Skeletal muscle tissue (tissue), 4 donors: Measurements from ENCODE around the gene TIAM1. TPM values are rescaled to one million over a fixed set of nuclear protein-coding genes. Genes with fewer than 3 reads are reported as not detected.
A peak's percentile ranks its signal among the peaks of the same experiment; 100 is the strongest.

Experiments
- H3K27ac ChIP-seq: one replicate; pipeline ENCODE4 v1.7.0; 2013; ENCODE audit warnings: mild to moderate bottlenecking, low read depth, low read length, inconsistent platforms
- H3K27me3 ChIP-seq, 3 donors: one replicate each; pipeline ENCODE4 v1.7.0; 2013; ENCODE audit warnings: low read length in 3 of 3; ENCODE audit not compliant: control insufficient read depth in 3 of 3, insufficient read depth in 3 of 3
- H3K36me3 ChIP-seq, 3 donors: one replicate each; pipeline ENCODE4 v1.7.0; 2013; ENCODE audit warnings: low read length in 3 of 3; ENCODE audit not compliant: control insufficient read depth in 3 of 3, insufficient read depth in 3 of 3
- H3K4me1 ChIP-seq, 3 donors: one replicate each; pipeline ENCODE4 v1.7.0; 2013; ENCODE audit warnings: low read length in 3 of 3, mild to moderate bottlenecking in 3 of 3; ENCODE audit not compliant: control insufficient read depth in 3 of 3, insufficient read depth in 3 of 3
- H3K4me3 ChIP-seq, 3 donors: one replicate each; pipeline ENCODE4 v1.7.0; 2013; ENCODE audit warnings: low read length in 3 of 3
- H3K9ac ChIP-seq, 3 donors: one replicate each; pipeline ENCODE4 v1.7.0; 2013; ENCODE audit warnings: low read length in 3 of 3, mild to moderate bottlenecking in 3 of 3, moderate library complexity in 2 of 3, low read depth in 1 of 3
- H3K9me3 ChIP-seq, 3 donors: one replicate each; pipeline ENCODE4 v1.7.0; 2013; ENCODE audit warnings: low read length in 3 of 3; ENCODE audit not compliant: control insufficient read depth in 3 of 3
- total RNA-seq: library from RNA; depleted of rRNA; stranded (reverse); fragments of >200 nt; gene quantifications from one replicate; pipeline ENCODE4 v1.2.3, GENCODE V29; 2014
- donor health status: Osteomylitis.

The TIAM1 gene
- total RNA-seq, 1 donor from 2014 or later: 24.5 TPM

DNA sequence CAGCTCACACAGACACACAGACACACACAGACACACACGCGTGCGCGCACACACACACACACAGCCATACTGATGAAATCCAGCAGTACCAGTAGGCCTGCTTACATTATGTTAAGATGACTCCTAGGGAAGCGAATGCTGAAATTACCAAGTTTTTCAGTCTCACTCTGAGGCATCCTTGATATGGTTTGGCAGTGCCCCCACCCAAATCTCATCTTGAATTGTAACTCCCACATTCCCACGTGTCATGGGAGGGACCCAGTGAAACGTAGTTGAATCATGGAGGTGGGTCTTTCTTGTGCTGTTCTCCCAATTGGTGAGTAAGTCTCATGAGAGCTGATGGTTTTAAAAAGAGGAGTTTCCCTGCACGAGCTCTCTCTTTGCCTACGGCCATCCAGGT, 64.1 kb downstream of the TIAM1 start:
- Histone ChIP-seq H3K27ac (no peak overlapping the region), H3K9me3 (peaks cover 0 to 2% (median 2%) of the 10 kb centered on the region in 3 donors), H3K4me1 (no peaks in the 10 kb centered on the region), H3K4me3 (no peak overlapping the region), H3K9ac (no peak overlapping the region), H3K27me3 (no peaks in the 10 kb centered on the region), H3K36me3 (no peaks in the 10 kb centered on the region)

DNA sequence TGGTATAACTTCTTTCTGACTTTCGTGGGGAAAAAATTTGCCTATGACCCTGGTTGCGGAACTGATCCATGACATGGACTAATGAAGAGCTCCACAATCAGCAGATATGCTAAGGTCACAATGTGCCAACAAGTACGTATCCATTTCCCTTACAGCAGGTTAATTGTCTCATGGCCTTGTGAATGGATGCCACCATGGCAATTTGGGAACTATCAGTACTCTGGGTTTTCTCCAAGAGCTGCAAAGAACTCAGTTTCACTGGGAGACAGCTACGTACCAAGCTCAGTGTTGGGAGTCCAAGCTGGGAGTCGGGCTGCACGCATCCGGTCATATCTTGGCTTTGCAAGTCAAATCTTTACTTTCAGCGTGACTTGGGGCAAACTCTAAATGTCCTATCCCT, 64.8 kb downstream of the TIAM1 start:
- Histone ChIP-seq H3K27ac (no peak overlapping the region), H3K27me3 (no peaks in the 10 kb centered on the region), H3K9me3 (peaks cover 0 to 2% (median 2%) of the 10 kb centered on the region in 3 donors), H3K4me1 (no peaks in the 10 kb centered on the region), H3K9ac (no peak overlapping the region), H3K36me3 (no peaks in the 10 kb centered on the region), H3K4me3 (no peak overlapping the region)

DNA sequence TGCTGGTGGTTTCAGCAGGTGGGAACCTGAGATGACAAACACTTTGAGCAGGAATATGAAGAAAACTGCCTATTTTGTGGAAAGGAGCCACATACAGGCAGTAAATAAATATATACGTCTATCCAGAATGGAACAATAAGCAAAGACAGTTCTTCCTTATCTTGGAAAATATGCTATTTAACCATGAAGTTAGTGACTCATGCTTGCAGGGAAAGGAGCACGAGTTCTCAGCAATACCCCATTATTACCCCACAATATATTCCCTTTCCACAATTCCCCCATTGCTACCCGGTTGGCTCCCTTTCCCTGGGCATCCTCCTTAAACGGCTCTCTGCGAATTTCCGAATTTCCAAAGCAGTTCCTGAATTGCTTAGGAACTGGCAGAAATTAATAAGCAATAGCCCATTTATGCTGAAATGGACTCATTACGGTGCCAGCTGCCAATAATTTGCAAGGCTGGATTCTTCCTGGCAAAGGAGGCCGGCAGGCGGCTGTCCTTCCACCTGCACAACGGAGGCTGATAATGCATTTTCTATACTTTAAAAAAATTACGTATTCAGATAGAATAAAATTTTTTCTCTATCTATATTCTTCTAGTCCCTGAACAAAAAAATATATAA, 65.4 kb downstream of the TIAM1 start:
- peaks cover under 1 to 2% (median 2%) of the 10 kb centered on the region in 3 donors for H3K9me3 ChIP-seq
- H3K27me3 ChIP-seq: no peaks in the 10 kb centered on the region
- no peak overlapping the region for H3K4me3 ChIP-seq
- no peaks in the 10 kb centered on the region for H3K36me3 ChIP-seq
- no peak overlapping the region for H3K9ac ChIP-seq
- H3K4me1 ChIP-seq: no peaks in the 10 kb centered on the region
- H3K27ac ChIP-seq: no peak overlapping the region

DNA sequence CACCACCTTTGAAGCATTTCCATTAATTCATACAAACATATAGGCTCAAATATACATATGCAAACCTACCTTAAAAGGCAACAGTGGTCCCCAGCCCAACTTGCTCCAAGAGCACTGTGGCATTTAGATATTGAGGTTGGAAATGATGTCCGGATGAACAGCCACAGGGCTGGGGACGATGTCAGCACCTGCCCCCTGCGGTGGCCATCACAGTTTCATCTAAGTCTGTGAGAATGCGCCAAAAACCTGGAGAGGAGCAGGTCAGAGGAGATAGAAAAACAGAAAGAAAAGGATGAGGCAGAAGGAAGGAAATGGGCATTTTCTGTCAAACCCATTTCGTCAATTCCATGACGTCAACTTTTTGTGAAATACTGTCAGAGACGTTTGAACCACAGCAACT, 67.4 kb downstream of the TIAM1 start:
- no peaks in the 10 kb centered on the region for H3K36me3 ChIP-seq
- H3K27me3 ChIP-seq: no peaks in the 10 kb centered on the region
- no peak overlapping the region for H3K27ac ChIP-seq
- H3K4me3 ChIP-seq: no peak overlapping the region
- no peak overlapping the region for H3K9ac ChIP-seq
- no peaks in the 10 kb centered on the region for H3K4me1 ChIP-seq
- peaks cover 0 to 3% (median 3%) of the 10 kb centered on the region in 3 donors for H3K9me3 ChIP-seq

DNA sequence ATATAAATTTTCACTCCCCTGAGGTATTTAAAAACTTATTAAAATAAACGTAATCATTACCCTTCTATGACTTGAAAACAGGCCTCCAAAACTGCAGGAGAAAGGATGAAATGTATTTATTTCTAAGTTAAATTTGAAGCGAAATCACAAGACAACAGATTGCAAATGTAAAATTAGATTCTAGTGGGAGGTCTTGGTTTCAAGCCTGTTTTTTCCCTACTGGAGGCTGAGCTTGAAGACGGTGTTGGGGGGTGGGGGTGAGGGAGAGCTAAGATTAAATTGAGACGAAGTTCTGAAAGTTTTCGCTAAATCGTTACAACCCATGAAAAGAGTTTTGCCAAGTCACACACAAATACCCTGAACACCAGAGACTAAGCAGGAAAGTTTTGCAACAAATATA, 68.2 kb downstream of the TIAM1 start:
- no peaks in the 10 kb centered on the region for H3K4me1 ChIP-seq
- no peak overlapping the region for H3K27ac ChIP-seq
- no peaks in the 10 kb centered on the region for H3K27me3 ChIP-seq
- H3K9ac ChIP-seq: no peak overlapping the region
- H3K4me3 ChIP-seq: no peak overlapping the region
- peaks cover 0 to 3% (median 3%) of the 10 kb centered on the region in 3 donors for H3K9me3 ChIP-seq
- H3K36me3 ChIP-seq: no peaks in the 10 kb centered on the region

DNA sequence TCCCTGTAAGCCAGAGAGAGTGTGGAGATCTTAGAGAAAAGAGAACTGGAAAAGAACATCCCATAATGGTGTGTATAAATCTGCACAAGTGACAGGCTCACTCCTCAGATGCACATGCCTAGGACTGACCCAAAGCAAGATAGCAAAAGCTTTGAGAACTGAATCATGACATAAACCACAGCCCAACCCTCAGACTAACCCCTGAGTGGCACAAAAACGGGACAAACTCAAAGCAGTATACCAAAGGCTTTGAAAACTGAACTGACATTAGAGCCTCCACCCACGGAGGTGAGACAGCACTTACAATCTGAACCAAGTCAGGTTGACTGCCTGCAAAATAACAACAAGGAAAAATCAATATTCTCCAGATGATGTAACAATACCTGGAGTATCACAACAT, 70.8 kb downstream of the TIAM1 start:
- no peak overlapping the region for H3K9ac ChIP-seq
- no peak overlapping the region for H3K4me3 ChIP-seq
- H3K27me3 ChIP-seq: no peaks in the 10 kb centered on the region
- no peaks in the 10 kb centered on the region for H3K4me1 ChIP-seq
- no peak overlapping the region for H3K27ac ChIP-seq
- H3K36me3 ChIP-seq: no peaks in the 10 kb centered on the region
- H3K9me3 ChIP-seq: peaks cover 0 to 3% (median 3%) of the 10 kb centered on the region in 3 donors

DNA sequence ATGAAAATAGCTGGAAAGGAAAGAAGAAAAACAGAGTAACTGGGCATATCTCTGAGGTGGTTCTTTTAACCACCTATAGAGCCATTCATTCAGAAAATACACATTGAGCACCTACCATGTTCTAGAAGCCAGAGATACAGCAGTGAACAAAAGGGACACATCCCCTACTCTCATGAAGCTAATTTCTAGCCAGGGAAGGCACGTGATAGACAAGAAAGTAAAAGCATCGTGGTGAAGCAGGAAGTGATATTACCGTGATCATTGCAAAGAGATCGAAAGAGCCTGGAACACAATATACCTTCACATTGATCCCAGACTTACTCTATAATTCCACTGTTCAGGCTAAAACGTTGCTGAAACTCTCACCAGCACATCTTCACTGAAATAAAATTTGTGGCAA, 76.0 kb downstream of the TIAM1 start:
- Histone ChIP-seq H3K27ac (no peak overlapping the region), H3K4me1 (peaks cover 0 to 3% (median 0%) of the 10 kb centered on the region in 3 donors), H3K9ac (no peak overlapping the region), H3K27me3 (peaks cover 0 to 4% (median 2%) of the 10 kb centered on the region in 3 donors), H3K9me3 (no peaks in the 10 kb centered on the region), H3K4me3 (no peak overlapping the region), H3K36me3 (no peaks in the 10 kb centered on the region)

DNA sequence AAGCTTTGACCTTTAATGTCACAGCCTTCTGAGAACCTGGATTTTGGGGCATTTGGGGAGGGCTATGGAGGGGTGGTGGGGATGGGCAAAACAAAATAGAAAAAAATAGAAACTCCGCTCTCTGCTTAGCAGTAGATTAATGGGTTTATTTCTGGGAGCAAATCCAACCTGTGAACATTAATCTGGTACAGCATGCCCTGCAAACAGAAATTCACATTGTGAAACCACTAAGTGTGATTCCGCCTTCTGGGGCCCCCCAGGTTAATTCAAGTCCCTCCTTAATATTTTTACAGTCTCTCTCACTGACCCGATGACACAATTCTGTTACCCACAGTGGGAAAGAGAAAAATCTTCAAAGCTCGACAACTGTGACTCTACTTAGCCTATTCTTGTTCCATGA, 76.4 kb downstream of the TIAM1 start:
- Histone ChIP-seq H3K4me1 (peaks cover 0 to 3% (median 0%) of the 10 kb centered on the region in 3 donors), H3K4me3 (no peak overlapping the region)

DNA sequence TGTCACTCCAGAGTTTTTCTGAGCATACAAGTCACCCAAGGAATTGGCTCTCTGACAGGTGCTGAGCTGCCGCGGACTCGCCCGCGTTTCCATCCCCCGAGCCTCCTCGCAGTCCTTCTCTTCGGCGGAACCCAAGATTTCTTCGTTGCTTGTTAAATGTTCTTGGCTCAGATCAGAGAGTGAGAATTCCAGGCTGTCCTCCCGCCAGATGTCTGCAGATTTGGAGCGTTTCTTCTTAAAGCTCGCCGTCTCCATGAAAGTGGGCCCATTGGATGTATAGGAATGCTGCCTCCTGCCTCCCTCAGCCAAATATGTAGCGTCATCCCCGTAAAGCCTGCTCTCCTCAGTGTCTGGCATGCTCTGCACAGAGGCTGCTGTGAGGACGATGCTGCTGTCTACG, 77.8 kb downstream of the TIAM1 start:
- Histone ChIP-seq H3K27me3 (peaks cover 0 to 4% (median 2%) of the 10 kb centered on the region in 3 donors), H3K4me3 (no peak overlapping the region), H3K9me3 (no peaks in the 10 kb centered on the region), H3K36me3 (no peaks in the 10 kb centered on the region), H3K4me1 (peaks cover 0 to 3% (median 0%) of the 10 kb centered on the region in 3 donors), H3K9ac (no peak overlapping the region), H3K27ac (no peak overlapping the region)

More for the DNA sequence above, 76.4 kb downstream of the TIAM1 start:
- H3K27me3 ChIP-seq: peaks cover 0 to 4% (median 2%) of the 10 kb centered on the region in 3 donors
- H3K36me3 ChIP-seq: no peaks in the 10 kb centered on the region
- no peak overlapping the region for H3K27ac ChIP-seq
- no peaks in the 10 kb centered on the region for H3K9me3 ChIP-seq
- H3K9ac ChIP-seq: no peak overlapping the region

DNA sequence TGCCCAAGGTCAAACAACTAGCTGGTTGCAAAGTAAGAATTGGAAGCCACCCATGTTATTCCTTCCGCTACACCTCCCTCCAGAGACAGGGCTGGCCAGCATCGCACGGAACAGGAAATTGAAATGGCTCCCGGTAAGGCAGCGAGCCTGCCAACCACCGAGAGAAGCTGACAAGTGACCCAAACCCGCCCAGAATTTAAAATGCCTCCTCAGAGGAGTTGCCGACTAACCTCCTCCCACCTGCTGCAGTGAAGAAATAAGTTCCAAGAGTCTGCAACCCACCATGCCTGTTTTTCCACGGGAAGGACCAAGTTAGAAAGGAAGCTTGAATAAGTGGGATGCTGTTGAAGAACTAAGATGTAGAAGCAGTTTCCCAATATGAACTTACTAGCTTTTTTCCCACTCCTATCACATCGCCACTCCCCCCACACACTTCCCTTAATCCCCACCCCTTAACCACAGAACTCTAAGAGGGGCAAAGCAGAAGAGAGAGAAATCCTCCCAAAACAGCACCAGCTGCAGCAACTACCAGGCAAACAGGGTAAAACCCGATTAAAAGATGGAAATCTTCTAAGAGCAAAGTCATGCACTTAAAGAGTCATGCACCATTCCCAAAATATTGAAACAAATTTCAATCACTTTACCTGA, 78.6 kb downstream of the TIAM1 start:
- no peak overlapping the region for H3K27ac ChIP-seq
- H3K4me1 ChIP-seq: peaks cover 0 to 3% (median 0%) of the 10 kb centered on the region in 3 donors
- H3K9me3 ChIP-seq: no peaks in the 10 kb centered on the region
- no peaks in the 10 kb centered on the region for H3K36me3 ChIP-seq
- no peak overlapping the region for H3K9ac ChIP-seq
- peak overlapping the region in 1 of 3 donors; percentile 31 for H3K4me3 ChIP-seq
- peaks cover 0 to 4% (median 2%) of the 10 kb centered on the region in 3 donors for H3K27me3 ChIP-seq
